ENCODE measurements around the gene AFAP1L1.
"Not testable (repeated sequence)": the region's sequence is repeated elsewhere in the genome, so short reads cannot be mapped to it uniquely, and the experiment has no call there.

AFAP1L1 gene

DNA sequence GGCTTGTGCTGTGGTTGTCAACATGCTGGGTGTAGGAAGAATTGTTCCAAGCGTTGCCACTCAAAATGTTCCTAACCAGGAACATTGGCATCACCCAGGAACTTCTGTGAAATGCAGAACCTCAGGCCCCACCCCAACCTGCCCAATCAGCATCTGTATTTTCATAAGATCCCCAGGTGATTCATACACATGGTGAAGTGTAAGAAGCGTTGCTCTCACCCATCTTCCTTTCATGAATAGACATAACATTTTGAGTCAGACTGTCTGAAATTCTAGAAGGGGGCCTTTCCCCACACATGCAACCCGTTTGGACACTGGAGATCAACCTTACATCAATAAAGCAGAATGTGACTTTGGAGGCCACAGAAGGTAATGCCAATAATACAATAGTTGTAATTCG lies 9.3 kb upstream of the AFAP1L1 start:
- DNase-seq = no peak

DNA sequence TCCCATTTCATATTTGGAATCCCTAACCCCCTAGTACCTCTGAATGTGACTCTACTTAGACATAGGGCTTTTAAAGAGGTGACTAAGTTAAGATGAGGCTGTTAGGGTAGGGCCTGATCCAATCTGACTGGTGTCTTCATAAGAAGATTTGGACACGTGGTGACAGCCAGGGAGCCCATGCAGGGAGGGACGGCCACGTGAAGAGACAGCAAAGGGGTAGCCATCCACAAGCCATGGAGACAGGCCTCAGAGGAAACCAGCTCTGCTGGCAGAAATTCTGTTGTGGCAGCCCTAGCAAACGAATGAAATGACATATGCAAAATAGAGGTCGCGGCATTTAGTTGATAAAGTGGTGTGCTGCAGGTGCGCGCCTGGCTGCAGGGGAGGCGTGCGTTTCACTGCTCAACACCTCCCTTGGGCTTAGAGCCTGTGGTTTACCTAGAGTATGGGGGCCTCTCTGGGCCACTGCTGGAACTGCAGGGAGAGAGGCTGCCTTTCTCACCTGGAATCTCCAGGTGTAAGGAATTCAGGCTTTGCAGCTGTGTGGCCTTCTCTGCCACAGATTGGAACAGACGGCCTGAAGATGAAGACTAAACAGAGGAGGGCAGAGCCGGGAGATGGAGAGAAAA lies 7.1 kb upstream of the AFAP1L1 start:
- peak; percentile 68 for DNase-seq

GRCh38 chr5:149265068-149265465 lies 6.6 kb upstream of the AFAP1L1 start:
- DNase-seq = no peak

DNA sequence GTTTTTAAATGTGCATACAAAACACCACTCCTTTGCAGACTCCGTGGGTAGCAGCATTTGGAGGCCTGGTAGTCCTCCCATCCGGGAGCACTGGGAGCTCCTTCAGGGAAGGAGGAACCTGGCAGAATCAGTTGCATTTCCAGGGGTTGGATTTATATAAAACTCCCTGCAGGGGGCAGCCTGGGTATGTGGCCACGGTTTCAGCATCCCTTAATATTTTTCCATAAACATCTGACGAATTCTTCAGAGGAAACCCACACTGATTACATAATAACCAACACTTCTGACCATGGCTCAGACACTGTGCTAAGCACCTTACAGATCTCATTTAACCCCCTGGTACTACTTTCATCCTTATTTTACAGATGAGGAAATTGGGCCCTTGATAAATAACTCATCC lies 6.1 kb upstream of the AFAP1L1 start:
- no peak for DNase-seq

DNA sequence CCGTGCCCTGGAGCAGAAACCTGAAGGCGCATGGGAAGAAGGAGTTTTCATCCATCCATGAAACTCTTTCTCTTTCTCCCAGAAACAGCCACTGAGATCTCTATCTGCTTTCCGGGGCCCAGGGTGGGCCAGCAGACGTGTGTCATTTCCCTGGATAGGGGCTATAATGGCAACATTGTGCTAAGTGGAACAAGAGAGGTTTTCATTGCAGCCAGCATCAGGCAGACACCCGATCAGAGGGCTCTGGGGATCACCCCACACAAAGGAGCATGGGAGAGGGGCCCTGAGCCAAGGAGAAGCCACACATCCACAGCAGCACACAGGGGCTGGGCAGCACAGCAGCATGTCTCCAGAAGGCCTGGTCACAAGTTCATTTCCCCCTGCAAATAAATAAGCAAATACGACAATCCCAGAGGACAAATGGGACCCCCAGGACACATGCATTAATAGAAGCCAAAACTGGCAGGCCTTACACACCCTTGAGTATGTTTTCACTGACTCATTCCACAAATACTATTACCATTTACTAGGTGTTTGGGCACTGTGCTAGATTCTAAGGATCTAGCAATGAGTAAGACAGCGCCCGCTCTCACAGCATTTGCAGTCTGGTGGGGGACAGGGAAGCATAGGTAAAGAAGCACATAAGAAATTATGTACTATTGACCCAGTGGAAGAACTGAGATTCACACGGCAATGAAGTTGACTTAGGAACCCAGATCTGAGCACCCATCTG lies 4.3 kb upstream of the AFAP1L1 start:
- no peak for DNase-seq

- peak; percentile 52 for DNase-seq
Measured at GRCh38 chr5:149268928-149269557, 2.6 kb upstream of the AFAP1L1 start.

DNA sequence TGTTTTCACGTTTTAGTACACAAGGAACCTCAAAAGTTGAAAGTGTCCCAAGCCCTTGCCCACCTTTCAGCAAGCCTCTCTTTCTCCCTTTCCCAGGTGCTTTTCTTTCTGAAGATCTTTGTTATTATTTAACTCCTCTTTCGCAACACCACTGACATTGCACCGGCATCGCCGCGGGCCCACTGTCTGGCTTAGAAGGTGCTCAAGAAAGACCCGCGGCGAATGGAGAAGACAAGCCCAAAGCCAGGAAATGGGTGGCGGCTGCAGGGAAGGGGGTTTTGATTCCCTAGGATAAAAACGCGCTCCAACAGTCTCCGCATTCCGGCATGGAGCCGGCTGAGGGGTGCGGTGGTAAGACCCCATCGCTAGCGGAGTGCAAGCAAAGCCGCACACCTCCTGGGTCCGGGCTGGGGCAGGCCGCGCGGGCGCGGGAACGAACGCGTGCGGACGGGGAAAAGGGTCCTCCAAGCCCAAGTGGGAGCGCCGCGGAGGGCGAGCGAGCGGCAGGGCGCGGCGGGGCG lies 404 bp upstream of the AFAP1L1 start:
- no peak for DNase-seq

DNA sequence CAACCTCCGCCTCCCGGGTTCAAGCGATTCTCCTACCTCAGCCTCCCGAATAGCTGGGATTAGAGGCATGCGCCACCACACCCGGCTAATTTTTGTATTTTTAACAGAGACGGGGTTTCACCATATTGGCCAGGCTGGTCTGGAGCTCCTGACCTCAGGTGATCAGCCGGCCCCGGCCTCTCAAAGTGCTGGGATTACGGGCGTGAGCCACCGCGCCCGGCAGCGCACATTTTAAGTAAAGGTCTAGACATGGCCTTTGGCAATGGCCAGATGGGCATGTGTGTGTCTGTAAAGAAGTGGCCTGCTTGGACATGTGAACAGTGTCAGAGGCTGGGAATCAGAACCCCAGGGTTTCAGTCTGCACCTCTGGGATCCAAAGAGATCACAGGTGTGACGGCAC lies 1.1 kb downstream of the AFAP1L1 start:
- DNase-seq = not testable (repeated sequence)

- DNase-seq = no peak
Measured at GRCh38 chr5:149273237-149273636, 1.6 kb downstream of the AFAP1L1 start.

DNA sequence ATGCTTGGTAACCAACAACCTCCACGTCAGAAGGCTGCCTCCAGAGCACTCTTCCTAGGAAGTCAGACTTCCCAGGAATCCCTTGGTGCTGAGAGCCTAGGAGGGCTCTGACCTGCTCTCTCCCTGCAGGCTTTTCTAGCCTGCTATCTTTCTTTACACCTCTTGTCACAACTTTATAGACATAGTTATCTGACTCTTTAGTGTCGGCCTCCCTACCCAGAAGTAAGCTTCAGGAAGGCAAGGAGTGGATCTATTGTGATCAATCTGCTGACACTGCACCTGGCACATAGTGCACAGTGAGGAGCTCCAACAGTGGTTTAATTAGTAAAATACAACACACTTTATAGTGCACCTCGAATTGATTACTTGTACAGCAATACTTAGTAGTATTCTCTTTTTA lies 2.3 kb downstream of the AFAP1L1 start:
- no peak for DNase-seq

DNA sequence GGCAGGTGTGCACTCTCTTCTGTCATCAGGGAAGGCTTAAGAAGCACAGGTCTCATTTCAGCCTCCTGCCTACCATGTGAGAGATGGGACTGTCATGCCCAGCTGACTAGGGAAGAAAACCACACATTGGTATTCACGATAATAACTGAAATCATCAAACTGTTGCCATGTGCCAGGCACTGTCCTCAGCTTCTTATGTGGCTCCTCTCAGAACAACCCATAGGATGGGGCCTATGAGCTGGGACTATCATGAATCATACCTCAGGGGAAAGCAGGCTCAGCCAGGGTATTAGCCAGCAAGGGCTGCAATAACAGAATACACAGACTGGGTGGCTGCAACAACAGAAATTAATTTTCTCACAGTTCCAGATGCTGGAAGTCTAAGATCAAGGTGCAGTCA lies 3.3 kb downstream of the AFAP1L1 start:
- no peak for DNase-seq

DNA sequence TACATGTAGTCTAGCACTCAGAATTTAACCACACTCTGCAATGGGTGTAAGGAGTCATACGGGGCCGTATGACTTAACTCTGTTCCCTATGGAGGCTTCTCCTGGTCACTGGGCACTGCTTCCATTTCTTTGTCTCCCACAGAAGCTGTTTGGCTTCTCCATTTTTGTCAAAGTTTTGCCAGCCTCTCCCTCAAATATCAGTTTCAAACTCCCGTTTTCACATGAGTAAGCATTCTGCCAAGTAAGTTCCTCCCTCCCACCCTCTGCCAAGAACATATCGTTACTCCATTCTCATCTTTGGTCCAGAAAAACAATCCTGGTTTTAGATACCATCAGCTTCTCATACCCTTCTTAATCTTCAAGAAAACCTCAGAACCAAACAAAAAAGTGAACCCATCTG lies 6.1 kb downstream of the AFAP1L1 start:
- DNase-seq = no peak

DNA sequence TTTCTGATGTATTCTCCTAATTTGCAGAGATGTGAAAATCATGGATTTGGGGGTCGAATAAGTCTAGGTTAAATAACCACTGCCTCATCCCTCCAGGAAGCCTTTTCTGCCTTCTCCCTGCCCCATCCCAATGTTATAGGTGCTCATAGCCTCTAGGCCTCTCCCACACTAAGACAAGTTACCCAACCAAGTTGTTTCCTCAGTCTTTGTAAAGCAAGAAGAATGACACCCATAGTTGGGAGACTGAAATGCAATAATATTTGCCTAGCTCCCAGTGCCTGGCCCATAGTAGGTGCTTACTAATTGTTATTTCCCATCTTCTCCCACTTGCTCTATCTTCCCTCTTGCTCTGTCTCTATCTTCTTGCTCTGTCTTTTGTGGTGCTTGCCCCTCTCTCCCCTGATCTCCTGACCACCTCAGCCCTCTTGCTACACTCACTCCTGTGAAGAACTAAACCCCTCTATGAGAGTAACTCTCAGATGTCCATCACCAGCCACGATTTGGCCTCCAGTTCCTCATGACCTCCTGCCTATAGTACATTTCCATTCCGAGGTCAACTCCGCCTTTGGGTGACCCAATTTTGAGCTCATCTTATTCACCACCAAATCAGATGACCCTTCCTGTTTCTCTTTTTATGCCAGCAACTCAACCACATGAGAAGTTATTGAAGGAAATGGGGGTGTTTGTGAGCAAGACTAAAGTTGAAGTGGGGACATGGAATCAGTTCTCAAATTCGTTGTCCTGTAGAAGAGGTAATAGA lies 7.0 kb downstream of the AFAP1L1 start:
- no peak for DNase-seq

GRCh38 chr5:149279661-149280060 lies 8.0 kb downstream of the AFAP1L1 start:
- DNase-seq = no peak

DNA sequence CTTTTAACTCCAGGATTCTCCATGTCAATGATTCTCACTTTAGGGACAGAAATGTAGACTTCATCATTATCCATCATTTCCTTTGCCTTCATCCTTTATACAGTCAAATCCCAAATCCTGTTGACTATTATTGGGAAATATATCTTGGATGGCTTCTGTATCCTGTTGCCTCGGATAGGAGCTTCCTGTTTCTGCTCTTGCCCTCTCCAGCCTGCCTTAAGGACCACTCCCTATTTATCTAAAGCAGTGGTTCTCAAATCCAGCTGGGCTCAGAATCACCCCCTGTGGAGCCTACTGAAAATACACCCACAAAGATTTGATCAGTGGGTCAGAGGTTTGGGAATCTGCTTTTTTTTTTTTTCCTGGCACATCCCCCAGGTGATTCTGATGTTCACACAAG lies 8.5 kb downstream of the AFAP1L1 start:
- DNase-seq = no peak

DNA sequence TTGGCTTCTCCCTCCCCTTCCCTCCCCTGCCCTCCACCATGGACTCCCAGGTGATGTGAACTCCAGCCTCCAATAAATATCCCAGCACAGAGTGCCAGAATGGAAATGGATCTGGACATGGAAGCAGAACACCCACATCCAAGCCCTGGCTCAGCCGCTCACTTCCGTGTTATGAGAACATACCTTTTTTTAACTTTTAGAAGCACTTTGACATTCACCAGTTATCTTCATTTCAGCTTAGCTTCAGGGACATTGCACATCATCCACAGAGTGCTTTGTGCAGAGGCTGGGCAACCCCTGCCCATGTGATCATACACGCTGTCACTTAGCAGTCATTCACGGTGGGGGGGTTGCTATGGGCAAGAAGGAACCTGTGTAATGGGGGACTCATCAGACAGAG lies 9.1 kb downstream of the AFAP1L1 start:
- no peak for DNase-seq

- no peak for DNase-seq
Measured at GRCh38 chr5:149282027-149282965, 10.6 kb downstream of the AFAP1L1 start.

DNA sequence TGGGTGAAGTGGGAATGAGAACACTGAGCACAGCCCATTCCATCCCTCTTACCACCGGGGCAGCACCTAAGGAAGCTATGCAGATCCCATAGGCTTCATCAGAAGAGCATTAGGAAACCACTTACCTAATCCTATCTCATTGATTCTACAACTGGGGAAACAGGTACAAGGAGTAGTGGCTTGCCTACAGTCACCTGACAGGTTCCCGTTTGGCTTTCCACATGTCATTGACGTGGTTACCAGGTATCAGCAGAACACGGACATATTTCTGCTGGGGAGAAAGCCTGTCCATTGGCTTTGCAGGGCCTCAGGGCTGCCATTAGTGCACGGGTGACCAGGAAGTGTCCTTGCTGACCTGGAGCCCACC lies 11.3 kb downstream of the AFAP1L1 start:
- DNase-seq = no peak

DNA sequence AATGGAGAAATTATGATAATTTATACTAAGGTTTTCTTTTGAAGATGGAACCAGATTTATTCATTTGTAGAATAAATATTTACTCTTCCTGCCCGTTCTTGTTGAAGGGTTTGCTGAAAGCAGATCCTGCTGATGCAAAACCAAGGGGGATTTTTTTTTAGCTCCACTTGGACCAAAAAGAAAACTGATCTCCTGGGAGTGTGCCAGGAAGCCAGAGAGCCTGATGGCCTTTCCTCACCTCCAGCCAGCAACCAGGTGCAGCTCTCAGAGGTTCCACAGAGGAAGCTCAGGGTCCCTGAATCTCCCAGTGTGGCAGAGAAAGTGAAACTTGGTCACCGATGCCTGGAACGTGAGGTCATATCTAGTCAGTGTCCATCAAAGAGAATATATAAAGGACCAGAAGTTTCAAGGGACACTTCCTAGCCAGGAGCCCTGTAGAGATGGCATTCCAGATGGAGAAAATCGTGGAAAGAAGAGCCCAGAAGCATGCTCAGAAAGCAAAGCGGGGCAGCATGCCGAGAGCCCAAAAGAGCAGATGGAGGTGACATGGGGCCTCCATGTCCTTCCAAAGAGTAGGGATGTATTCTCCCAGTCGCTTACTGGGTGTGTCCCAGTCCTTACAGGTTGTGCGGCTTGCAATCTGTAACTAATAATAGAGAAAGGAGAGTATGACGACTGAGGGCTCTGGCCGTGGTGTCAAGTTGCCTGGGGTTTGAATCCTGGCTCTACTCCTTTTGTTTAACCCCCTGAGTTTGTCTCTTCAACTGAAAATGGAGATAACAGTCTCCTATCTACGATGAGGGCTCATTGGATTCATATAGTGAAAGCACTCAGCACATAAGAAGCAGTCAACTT lies 12.2 kb downstream of the AFAP1L1 start:
- no peak for DNase-seq

GRCh38 chr5:149284501-149284900 lies 12.8 kb downstream of the AFAP1L1 start:
- no peak for DNase-seq

GRCh38 chr5:149285153-149285552 lies 13.5 kb downstream of the AFAP1L1 start:
- no peak for DNase-seq
